HG03064 (cell line): ENCODE data around the gene LYPD6B.

Experiments
- ATAC-seq: cut with Tn5 transposase; IDR thresholded peaks from one replicate; pipeline ENCODE4 v1.9.1; 2021; ENCODE audit warnings: low read depth; ENCODE audit not compliant: unreplicated experiment

Gene LYPD6B

GRCh38 chr2:149152469-149152953 is 114.0 kb downstream of the LYPD6B start:
- no peak for ATAC-seq

GRCh38 chr2:149155196-149155969 is 116.9 kb downstream of the LYPD6B start:
- ATAC-seq, result no peak

GRCh38 chr2:149155988-149156387 is 117.5 kb downstream of the LYPD6B start:
- ATAC-seq, result no peak

DNA sequence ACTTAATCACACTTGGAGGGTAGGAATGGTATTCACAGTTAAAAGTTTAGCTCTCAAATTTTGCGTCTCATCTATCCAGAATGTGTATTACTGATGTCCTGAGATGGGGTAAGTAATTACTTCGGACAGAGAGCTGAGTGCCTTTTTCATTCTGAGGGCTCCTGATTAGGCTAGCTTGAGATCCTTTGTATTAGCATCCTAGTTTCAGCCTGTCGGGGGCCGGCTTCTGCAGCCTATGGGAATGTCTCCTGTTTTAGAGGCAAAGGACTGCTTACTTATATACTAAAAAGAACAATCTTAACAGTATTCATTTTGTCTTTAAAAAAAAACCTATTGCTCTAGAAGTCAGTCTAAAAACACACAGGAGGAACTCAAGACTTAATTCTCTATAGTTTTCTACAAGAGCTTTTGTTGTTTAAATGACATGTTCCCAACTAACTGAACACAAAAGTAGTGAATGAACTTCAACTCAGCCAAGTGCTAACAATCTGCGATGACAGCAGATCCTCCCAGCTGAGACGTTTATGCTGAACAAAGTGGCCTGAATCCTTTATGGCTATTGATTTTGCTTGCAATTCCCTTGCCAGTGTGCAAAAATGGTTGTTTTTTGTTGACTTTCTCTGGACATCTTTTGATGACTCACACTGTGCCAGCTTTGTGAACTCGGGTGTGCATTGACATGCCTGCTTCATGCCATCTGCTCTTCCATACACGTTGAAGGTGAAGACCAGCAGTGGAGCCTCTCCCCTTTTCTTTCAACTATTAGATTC is 118.7 kb downstream of the LYPD6B start:
- no peak for ATAC-seq

- no peak for ATAC-seq
These were observed 120.5 kb downstream of the LYPD6B start for GRCh38 chr2:149158957-149159356.

DNA sequence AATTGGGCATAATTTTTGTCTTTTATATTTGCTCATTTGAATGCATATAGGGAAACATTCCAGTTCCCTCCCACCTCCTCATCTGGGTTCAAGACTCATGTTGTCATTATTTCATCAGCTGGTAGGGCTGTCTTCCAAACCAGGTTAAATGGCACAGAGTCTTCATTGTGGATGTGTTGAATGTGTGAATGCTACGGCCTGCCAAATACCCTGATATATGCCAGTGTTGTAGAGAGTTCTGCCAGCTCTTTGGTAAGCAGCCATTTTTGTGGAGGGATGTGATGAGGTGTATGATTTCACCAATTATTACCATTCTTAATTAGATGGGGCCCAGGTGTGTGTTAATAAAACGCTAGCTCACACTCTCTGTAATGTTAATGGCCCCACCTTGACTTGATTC is 121.7 kb downstream of the LYPD6B start:
- ATAC-seq, result no peak

GRCh38 chr2:149160701-149161217 is 122.3 kb downstream of the LYPD6B start:
- ATAC-seq, result peak; percentile 98

- ATAC-seq, result no peak
These were observed 123.2 kb downstream of the LYPD6B start for GRCh38 chr2:149161481-149162225.

GRCh38 chr2:149164296-149164695 is 125.8 kb downstream of the LYPD6B start:
- ATAC-seq, result no peak

DNA sequence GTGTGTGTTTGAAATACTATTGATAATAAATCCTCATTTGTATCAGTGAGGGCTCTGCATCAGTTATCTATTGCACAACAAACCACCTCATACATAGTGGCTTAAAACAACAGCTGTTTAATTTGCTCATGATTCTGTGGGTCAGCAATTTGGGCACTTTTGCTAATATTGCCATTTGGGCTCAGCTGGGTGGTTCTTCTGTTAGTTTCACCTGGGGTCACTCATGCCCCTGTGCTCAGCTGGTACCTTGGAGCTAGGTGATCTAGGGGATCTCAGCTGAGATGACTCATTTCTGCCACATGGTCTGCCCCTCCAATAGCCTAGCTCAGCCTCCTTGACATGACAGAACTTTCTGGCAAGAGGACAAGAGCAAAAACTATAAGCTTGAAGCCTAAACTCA is 126.3 kb downstream of the LYPD6B start:
- no peak for ATAC-seq

- ATAC-seq, result peak; percentile 85
These were observed 128.7 kb downstream of the LYPD6B start for GRCh38 chr2:149167001-149167780.

- ATAC-seq, result no peak
These were observed 129.4 kb downstream of the LYPD6B start for GRCh38 chr2:149167941-149168340.

GRCh38 chr2:149169656-149170055 is 131.2 kb downstream of the LYPD6B start:
- no peak for ATAC-seq

- no peak for ATAC-seq
These were observed 131.7 kb downstream of the LYPD6B start for GRCh38 chr2:149170156-149170555.

GRCh38 chr2:149170911-149171310 is 132.4 kb downstream of the LYPD6B start:
- no peak for ATAC-seq

GRCh38 chr2:149173220-149173619 is 134.7 kb downstream of the LYPD6B start:
- ATAC-seq, result no peak

DNA sequence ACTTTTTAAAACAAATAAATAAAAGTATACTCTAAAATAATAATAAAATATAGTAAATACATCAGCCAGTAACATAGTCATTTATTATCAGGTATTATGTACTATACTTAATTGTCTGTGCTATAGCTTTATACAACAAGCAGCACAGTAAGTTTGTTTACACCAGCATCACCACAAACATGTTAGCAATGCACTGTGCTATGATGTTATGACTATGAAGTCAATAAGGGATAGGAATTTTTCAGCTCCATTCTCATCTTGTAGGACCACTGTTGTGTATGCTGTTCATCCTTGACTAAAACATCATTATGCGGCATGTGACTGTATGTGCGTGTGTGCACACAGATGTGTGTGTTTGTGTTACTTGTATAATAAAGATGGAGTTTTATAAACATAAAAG is 137.5 kb downstream of the LYPD6B start:
- ATAC-seq, result no peak

DNA sequence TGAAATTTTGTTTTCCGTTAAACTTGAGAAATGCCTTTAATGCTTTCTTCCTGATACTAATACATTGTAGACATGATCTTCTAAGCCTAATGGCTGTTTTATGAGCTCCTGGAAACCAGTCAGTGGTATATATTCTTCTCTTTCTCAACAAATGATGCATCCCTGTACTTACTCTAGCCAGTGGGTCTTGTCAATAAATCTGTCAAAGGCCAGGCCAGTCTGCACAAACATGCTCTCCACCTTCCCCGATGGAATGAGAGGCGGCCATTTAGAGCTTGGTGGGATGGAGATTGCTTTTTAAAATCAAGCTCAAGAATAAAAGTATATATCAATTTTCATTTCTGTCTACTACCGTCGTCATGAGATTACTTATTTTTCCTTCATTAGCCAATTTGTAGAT is 140.1 kb downstream of the LYPD6B start:
- ATAC-seq, result no peak

GRCh38 chr2:149180226-149180875 is 141.9 kb downstream of the LYPD6B start:
- ATAC-seq, result no peak

DNA sequence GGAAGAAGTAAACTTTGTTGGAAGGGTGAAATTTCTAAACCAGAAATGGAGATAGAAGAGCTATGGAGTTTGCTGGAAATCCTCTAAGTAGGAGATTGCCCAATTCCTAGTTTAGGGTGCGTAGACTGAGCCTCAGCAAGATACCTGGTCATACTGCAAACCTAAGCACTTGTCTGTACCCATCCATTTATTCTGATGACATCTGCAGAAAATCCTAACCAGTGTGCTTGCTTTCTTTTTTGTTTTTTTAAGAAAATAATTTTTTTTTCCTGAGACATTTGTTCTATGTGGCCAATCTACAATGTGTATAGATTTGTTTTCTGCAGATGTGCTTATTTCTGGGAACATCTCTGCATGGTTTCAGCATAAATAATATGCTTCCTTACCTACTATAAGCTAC is 144.7 kb downstream of the LYPD6B start:
- no peak for ATAC-seq
